Loucy (cell line): ENCODE measurements around the gene WDR37.

Experiments
- EZH2phosphoT487 ChIP-seq: fragments of 200-600 bp; IDR thresholded peaks from 2 replicates; pipeline ENCODE4 v1.6.1; 2018; ENCODE audit warnings: antibody characterized with exemption, mild to moderate bottlenecking, moderate library complexity, borderline replicate concordance
- TF ChIP-seq, protein P1 (sequence below): fragments of 200-600 bp; sonication (generic); conservative IDR thresholded peaks from 2 replicates; pipeline ENCODE4 v1.5.1; 2014; ENCODE audit warnings: mild to moderate bottlenecking, antibody characterized with exemption, low read length

DNA sequence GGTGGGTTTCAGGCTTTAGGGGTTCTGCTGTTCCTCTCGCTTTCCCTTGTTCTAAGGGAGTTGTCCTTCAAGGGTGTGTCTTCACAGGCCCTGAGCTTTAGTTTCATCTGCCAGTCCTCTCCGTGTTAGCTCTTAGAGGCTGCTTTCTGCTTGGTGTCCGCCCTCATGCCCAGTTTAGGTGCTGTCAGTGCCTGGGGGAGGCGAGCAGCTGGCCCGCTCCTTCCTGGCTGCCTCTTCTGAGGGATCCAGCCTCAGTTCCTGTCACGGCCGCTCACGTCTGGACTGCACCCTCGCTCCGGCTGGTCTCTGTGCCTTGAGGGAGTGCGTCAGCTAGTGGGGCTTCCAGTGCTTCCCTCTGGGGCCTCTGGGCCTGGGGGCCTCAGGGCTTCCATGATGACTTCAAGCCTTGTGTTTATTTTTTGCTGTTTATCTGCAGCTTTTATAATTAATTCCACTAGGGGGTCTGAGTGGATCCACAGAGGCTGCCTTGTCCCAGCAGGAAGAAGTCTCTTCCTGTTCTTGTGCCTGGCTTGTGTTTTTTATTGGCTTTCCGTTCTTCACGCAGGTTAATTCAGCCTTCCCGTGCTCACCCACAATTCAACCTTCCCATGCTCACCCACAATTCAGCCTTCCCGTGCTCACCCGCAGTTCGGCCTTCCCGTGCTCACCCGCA, 33.0 kb downstream of the WDR37 start:
- TF ChIP-seq, protein P1, sequence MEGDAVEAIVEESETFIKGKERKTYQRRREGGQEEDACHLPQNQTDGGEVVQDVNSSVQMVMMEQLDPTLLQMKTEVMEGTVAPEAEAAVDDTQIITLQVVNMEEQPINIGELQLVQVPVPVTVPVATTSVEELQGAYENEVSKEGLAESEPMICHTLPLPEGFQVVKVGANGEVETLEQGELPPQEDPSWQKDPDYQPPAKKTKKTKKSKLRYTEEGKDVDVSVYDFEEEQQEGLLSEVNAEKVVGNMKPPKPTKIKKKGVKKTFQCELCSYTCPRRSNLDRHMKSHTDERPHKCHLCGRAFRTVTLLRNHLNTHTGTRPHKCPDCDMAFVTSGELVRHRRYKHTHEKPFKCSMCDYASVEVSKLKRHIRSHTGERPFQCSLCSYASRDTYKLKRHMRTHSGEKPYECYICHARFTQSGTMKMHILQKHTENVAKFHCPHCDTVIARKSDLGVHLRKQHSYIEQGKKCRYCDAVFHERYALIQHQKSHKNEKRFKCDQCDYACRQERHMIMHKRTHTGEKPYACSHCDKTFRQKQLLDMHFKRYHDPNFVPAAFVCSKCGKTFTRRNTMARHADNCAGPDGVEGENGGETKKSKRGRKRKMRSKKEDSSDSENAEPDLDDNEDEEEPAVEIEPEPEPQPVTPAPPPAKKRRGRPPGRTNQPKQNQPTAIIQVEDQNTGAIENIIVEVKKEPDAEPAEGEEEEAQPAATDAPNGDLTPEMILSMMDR: peak; percentile 25; the same call in 1 of the 2 replicates
- no peak for TF ChIP-seq EZH2phosphoT487
